ENCODE measurements around the gene ATOSB.
"Not testable (repeated sequence)": the region's sequence is repeated elsewhere in the genome, so short reads cannot be mapped to it uniquely, and the experiment has no call there.

The ATOSB gene

GRCh38 chr9:35115680-35116538 lies at the start of gene ATOSB:
Gene ATOSB, minus strand, starts transcription at chr9:35115862. Its CDS starts 7,588 bp downstream, at chr9:35108274.
- Histone ChIP-seq H3K4me1 (ENCODE audit: control insufficient read depth, insufficient read depth, low read length) (peaks cover 27% of the 10 kb centered on the region), H3K9me3 (ENCODE audit: control insufficient read depth, insufficient read depth, low read depth, low read length) (no peaks in the 10 kb centered on the region), H3K9ac (ENCODE audit: low read length) (peak within 1 kb of the TSS; percentile 69), H3K4me3 (ENCODE audit: low read depth, low read length) (peak within 1 kb of the TSS; percentile 98), H3K36me3 (ENCODE audit: control insufficient read depth, insufficient read depth, low read length) (no peaks in the 10 kb centered on the region), H3K27ac (ENCODE audit: low read depth, low read length) (peak within 1 kb of the TSS; percentile 15; the same call in 1 of the 2 replicates), H3K27me3 (ENCODE audit: control insufficient read depth, insufficient read depth, low read length) (no peaks in the 10 kb centered on the region)

- Histone ChIP-seq H3K27ac (ENCODE audit: low read depth, low read length) (no peak overlapping the region), H3K9ac (ENCODE audit: low read length) (no peak overlapping the region), H3K4me3 (ENCODE audit: low read depth, low read length) (no peak overlapping the region)
Observed at GRCh38 chr9:35164711-35165110, 49.0 kb upstream of the ATOSB start.

GRCh38 chr9:35163413-35163812 lies 47.8 kb upstream of the ATOSB start:
- H3K9me3 ChIP-seq (ENCODE audit: control insufficient read depth, insufficient read depth, low read depth, low read length) = no peaks in the 10 kb centered on the region
- H3K27me3 ChIP-seq (ENCODE audit: control insufficient read depth, insufficient read depth, low read length) = no peaks in the 10 kb centered on the region
- H3K4me1 ChIP-seq (ENCODE audit: control insufficient read depth, insufficient read depth, low read length) = peaks cover 16% of the 10 kb centered on the region
- H3K9ac ChIP-seq (ENCODE audit: low read length) = no peak overlapping the region
- H3K27ac ChIP-seq (ENCODE audit: low read depth, low read length) = no peak overlapping the region
- H3K36me3 ChIP-seq (ENCODE audit: control insufficient read depth, insufficient read depth, low read length) = no peaks in the 10 kb centered on the region
- H3K4me3 ChIP-seq (ENCODE audit: low read depth, low read length) = peak overlapping the region; percentile 89

More at GRCh38 chr9:35164711-35165110, 49.0 kb upstream of the ATOSB start:
- no peaks in the 10 kb centered on the region for H3K36me3 ChIP-seq (ENCODE audit: control insufficient read depth, insufficient read depth, low read length)
- H3K4me1 ChIP-seq (ENCODE audit: control insufficient read depth, insufficient read depth, low read length) = peaks cover 11% of the 10 kb centered on the region
- no peaks in the 10 kb centered on the region for H3K9me3 ChIP-seq (ENCODE audit: control insufficient read depth, insufficient read depth, low read depth, low read length)
- H3K27me3 ChIP-seq (ENCODE audit: control insufficient read depth, insufficient read depth, low read length) = no peaks in the 10 kb centered on the region

GRCh38 chr9:35162605-35163315 lies 47.1 kb upstream of the ATOSB start:
- H3K9me3 ChIP-seq (ENCODE audit: control insufficient read depth, insufficient read depth, low read depth, low read length) = no peaks in the 10 kb centered on the region
- H3K4me1 ChIP-seq (ENCODE audit: control insufficient read depth, insufficient read depth, low read length) = peaks cover 19% of the 10 kb centered on the region
- H3K27me3 ChIP-seq (ENCODE audit: control insufficient read depth, insufficient read depth, low read length) = no peaks in the 10 kb centered on the region
- H3K9ac ChIP-seq (ENCODE audit: low read length) = peak overlapping the region; percentile 84
- no peaks in the 10 kb centered on the region for H3K36me3 ChIP-seq (ENCODE audit: control insufficient read depth, insufficient read depth, low read length)
- no peak overlapping the region for H3K27ac ChIP-seq (ENCODE audit: low read depth, low read length)
- H3K4me3 ChIP-seq (ENCODE audit: low read depth, low read length) = peak overlapping the region; percentile 89

GRCh38 chr9:35161713-35162604 lies 46.3 kb upstream of the ATOSB start, which contains the start of gene UNC13B:
Gene UNC13B, plus strand, starts transcription at chr9:35162009. Its CDS starts 275 bp downstream, at chr9:35162284.
- H3K4me1 ChIP-seq (ENCODE audit: control insufficient read depth, insufficient read depth, low read length) = peaks cover 27% of the 10 kb centered on the region
- H3K4me3 ChIP-seq (ENCODE audit: low read depth, low read length) = peak within 1 kb of the TSS; percentile 89
- peak within 1 kb of the TSS; percentile 14 for H3K27ac ChIP-seq (ENCODE audit: low read depth, low read length)
- no peaks in the 10 kb centered on the region for H3K27me3 ChIP-seq (ENCODE audit: control insufficient read depth, insufficient read depth, low read length)
- no peaks in the 10 kb centered on the region for H3K9me3 ChIP-seq (ENCODE audit: control insufficient read depth, insufficient read depth, low read depth, low read length)
- peak within 1 kb of the TSS; percentile 84 for H3K9ac ChIP-seq (ENCODE audit: low read length)
- H3K36me3 ChIP-seq (ENCODE audit: control insufficient read depth, insufficient read depth, low read length) = no peaks in the 10 kb centered on the region

- Histone ChIP-seq H3K9ac (ENCODE audit: low read length) (no peak overlapping the region), H3K27ac (ENCODE audit: low read depth, low read length) (peak overlapping the region; percentile 84; the same call in 1 of the 2 replicates), H3K36me3 (ENCODE audit: control insufficient read depth, insufficient read depth, low read length) (peaks cover 3% of the 10 kb centered on the region; the same call in 1 of the 2 replicates), H3K4me1 (ENCODE audit: control insufficient read depth, insufficient read depth, low read length) (peaks cover 32% of the 10 kb centered on the region), H3K9me3 (ENCODE audit: control insufficient read depth, insufficient read depth, low read depth, low read length) (peaks cover 12% of the 10 kb centered on the region), H3K4me3 (ENCODE audit: low read depth, low read length) (no peak overlapping the region), H3K27me3 (ENCODE audit: control insufficient read depth, insufficient read depth, low read length) (no peaks in the 10 kb centered on the region)
Observed at GRCh38 chr9:35158501-35159280, 43.0 kb upstream of the ATOSB start.

- H3K36me3 ChIP-seq (ENCODE audit: control insufficient read depth, insufficient read depth, low read length); H3K27me3 ChIP-seq (ENCODE audit: control insufficient read depth, insufficient read depth, low read length): not testable (repeated sequence)
- Histone ChIP-seq H3K27ac (ENCODE audit: low read depth, low read length) (peak overlapping the region; percentile 87), H3K4me3 (ENCODE audit: low read depth, low read length) (peak overlapping the region; percentile 30), H3K9ac (ENCODE audit: low read length) (peak overlapping the region; percentile 69), H3K4me1 (ENCODE audit: control insufficient read depth, insufficient read depth, low read length) (peaks cover 31% of the 10 kb centered on the region), H3K9me3 (ENCODE audit: control insufficient read depth, insufficient read depth, low read depth, low read length) (peaks cover 16% of the 10 kb centered on the region)
Observed at GRCh38 chr9:35157836-35158235, 42.2 kb upstream of the ATOSB start.

GRCh38 chr9:35156781-35157180 lies 41.1 kb upstream of the ATOSB start:
- Histone ChIP-seq H3K27me3 (ENCODE audit: control insufficient read depth, insufficient read depth, low read length) (no peaks in the 10 kb centered on the region), H3K27ac (ENCODE audit: low read depth, low read length) (peak overlapping the region; percentile 87), H3K9ac (ENCODE audit: low read length) (peak overlapping the region; percentile 32), H3K4me3 (ENCODE audit: low read depth, low read length) (peak overlapping the region; percentile 24; the same call in 1 of the 2 replicates), H3K9me3 (ENCODE audit: control insufficient read depth, insufficient read depth, low read depth, low read length) (peaks cover 20% of the 10 kb centered on the region), H3K4me1 (ENCODE audit: control insufficient read depth, insufficient read depth, low read length) (peaks cover 29% of the 10 kb centered on the region), H3K36me3 (ENCODE audit: control insufficient read depth, insufficient read depth, low read length) (peaks cover 9% of the 10 kb centered on the region; the same call in 1 of the 2 replicates)

GRCh38 chr9:35152926-35153325 lies 37.3 kb upstream of the ATOSB start:
- Histone ChIP-seq H3K4me3 (ENCODE audit: low read depth, low read length) (no peak overlapping the region), H3K9me3 (ENCODE audit: control insufficient read depth, insufficient read depth, low read depth, low read length) (peaks cover 45% of the 10 kb centered on the region), H3K9ac (ENCODE audit: low read length) (no peak overlapping the region), H3K36me3 (ENCODE audit: control insufficient read depth, insufficient read depth, low read length) (peaks cover 9% of the 10 kb centered on the region; the same call in 1 of the 2 replicates), H3K27ac (ENCODE audit: low read depth, low read length) (no peak overlapping the region), H3K27me3 (ENCODE audit: control insufficient read depth, insufficient read depth, low read length) (no peaks in the 10 kb centered on the region), H3K4me1 (ENCODE audit: control insufficient read depth, insufficient read depth, low read length) (peaks cover 18% of the 10 kb centered on the region)
